ENCODE measurements around the gene TRIM16. TPM values are rescaled to one million over a fixed set of nuclear protein-coding genes. Genes with fewer than 3 reads are reported as not detected.

TRIM16 gene
- total and polyA plus RNA-seq, 2 of the 13 experiments (the other 11 are each of a cell fraction or from before 2014, with no cell fraction given) = 12.3 to 23.4 TPM

DNA sequence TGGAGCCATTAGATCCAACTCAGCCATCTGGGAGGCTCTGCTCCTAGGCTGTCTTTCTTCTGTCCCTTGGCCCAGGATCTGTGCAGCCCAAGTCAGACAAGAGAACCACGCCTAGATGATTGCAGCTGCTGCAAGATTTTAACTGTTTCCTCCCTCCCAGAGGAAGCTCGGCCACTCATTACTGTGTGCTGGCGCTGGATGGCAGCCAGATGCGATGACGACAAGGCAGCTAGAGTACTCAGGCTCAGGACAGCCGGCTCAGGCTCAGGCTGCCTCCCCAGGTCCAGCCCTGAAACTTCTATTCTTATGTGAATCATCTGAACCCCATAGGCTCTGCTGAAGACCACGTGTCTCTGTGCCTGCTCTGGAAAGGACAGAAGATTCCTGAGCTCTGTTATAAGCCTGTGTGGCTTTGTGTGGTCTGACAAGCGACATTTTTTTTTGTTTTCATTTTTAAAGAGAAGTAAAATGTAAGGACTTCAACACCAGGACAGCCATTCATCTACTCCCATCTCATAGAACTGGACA lies 32.5 kb downstream of the TRIM16 start:
- 71% methylated on average over 6 of the region's 8 CpGs for whole genome bisulfite sequencing (ENCODE audit: low lambda C conversion rate)
- FAIRE-seq = no peak
- H3K4me2 ChIP-seq (ENCODE audit: low read depth, low read length) = no peak overlapping the region

More for the DNA sequence above, 32.5 kb downstream of the TRIM16 start:
- ChIA-PET CTCF (ENCODE audit: low intra/inter-chr PET ratio, low total read pairs) (no interaction called here), POLR2A (no interaction called here)
- no peaks in the 10 kb centered on the region for H3K36me3 ChIP-seq (replicated peaks in 1 of 2; ENCODE audit: control insufficient read depth in 1 of 2, insufficient read depth in 2 of 2, low read length in 2 of 2)
- no TSS peak for BruUV-seq (replicated peaks)
- no peak overlapping the region for H2AFZ ChIP-seq (ENCODE audit: low read length)
- H3K27ac ChIP-seq (ENCODE audit: extremely low read length, insufficient read depth, low read length) = no peak overlapping the region
- DNase-seq (ENCODE audit: low spot score) (peak; percentile 48), ATAC-seq (peak; percentile 60; the same call in 2 of the 3 replicates)
- TF ChIP-seq RXRA (CRISPR knock-in tag; IDR thresholded peaks at IDR 0.05) (no peak), FIP1L1 (IDR thresholded peaks at IDR 0.05; ENCODE audit: borderline replicate concordance, insufficient read depth, low read depth, low read length) (no peak), MATR3 (CRISPR knock-in tag; IDR thresholded peaks at IDR 0.05) (no peak), HMG20B (CRISPR knock-in tag; conservative IDR thresholded peaks at IDR 0.05) (no peak), POLR2AphosphoS5 (IDR thresholded peaks at IDR 0.05; ENCODE audit: low read depth, low read length) (no peak), TMF1 (CRISPR knock-in tag; IDR thresholded peaks at IDR 0.05; ENCODE audit: low read depth) (no peak), HIVEP1 (CRISPR knock-in tag; IDR thresholded peaks at IDR 0.05) (no peak), SALL1 (CRISPR knock-in tag; IDR thresholded peaks at IDR 0.05) (no peak), ZSCAN22 (CRISPR knock-in tag; IDR thresholded peaks at IDR 0.05) (no peak)
- TF ChIP-seq, protein P1, sequence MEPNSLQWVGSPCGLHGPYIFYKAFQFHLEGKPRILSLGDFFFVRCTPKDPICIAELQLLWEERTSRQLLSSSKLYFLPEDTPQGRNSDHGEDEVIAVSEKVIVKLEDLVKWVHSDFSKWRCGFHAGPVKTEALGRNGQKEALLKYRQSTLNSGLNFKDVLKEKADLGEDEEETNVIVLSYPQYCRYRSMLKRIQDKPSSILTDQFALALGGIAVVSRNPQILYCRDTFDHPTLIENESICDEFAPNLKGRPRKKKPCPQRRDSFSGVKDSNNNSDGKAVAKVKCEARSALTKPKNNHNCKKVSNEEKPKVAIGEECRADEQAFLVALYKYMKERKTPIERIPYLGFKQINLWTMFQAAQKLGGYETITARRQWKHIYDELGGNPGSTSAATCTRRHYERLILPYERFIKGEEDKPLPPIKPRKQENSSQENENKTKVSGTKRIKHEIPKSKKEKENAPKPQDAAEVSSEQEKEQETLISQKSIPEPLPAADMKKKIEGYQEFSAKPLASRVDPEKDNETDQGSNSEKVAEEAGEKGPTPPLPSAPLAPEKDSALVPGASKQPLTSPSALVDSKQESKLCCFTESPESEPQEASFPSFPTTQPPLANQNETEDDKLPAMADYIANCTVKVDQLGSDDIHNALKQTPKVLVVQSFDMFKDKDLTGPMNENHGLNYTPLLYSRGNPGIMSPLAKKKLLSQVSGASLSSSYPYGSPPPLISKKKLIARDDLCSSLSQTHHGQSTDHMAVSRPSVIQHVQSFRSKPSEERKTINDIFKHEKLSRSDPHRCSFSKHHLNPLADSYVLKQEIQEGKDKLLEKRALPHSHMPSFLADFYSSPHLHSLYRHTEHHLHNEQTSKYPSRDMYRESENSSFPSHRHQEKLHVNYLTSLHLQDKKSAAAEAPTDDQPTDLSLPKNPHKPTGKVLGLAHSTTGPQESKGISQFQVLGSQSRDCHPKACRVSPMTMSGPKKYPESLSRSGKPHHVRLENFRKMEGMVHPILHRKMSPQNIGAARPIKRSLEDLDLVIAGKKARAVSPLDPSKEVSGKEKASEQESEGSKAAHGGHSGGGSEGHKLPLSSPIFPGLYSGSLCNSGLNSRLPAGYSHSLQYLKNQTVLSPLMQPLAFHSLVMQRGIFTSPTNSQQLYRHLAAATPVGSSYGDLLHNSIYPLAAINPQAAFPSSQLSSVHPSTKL (CRISPR knock-in tag; IDR thresholded peaks at IDR 0.05) = no peak
- no peaks in the 10 kb centered on the region for H3K27me3 ChIP-seq (ENCODE audit: control insufficient read depth in 1 of 2, insufficient read depth in 2 of 2, low read length in 2 of 2)
- peaks cover 8% of the 10 kb centered on the region; the same call in 1 of the 2 replicates for H3K4me1 ChIP-seq (ENCODE audit: insufficient read depth, low read length)
- in situ Hi-C loops (cut with HindIII; ENCODE audit: extremely low pct_ligation_motif_present, low pct_unique_long_range_greater_than_20kb) (no loop called here), intact Hi-C loops (cut with micrococcal nuclease; ENCODE audit: unreplicated experiment) (no loop called here)
- no peak overlapping the region for H3K9ac ChIP-seq (ENCODE audit: insufficient read depth, low read depth, low read length)
- H4K20me1 ChIP-seq (ENCODE audit: insufficient read depth, low read length) = no peaks in the 10 kb centered on the region
- no peaks in the 10 kb centered on the region for H3K79me2 ChIP-seq (ENCODE audit: insufficient read depth, low read length)
- H3K9me3 ChIP-seq (ENCODE audit: low read length) = no peaks in the 10 kb centered on the region
- H3K4me3 ChIP-seq (replicated peaks in 1 of 3; ENCODE audit: insufficient read depth in 1 of 3, low read depth in 2 of 3, low read length in 3 of 3) = no peak overlapping the region
